ENCODE data around the gene KLC4.

KLC4 gene

GRCh38 chr6:43124481-43124880 lies 65.0 kb downstream of the KLC4 start:
- H3K9me2 ChIP-seq (ENCODE audit: low read depth, low read length) = no peaks in the 10 kb centered on the region
- H3K27me3 ChIP-seq (ENCODE audit: insufficient read depth, low read length) = peaks cover under 1% of the 10 kb centered on the region; the same call in 1 of the 2 replicates
- H3K4me1 ChIP-seq (ENCODE audit: insufficient read depth, low read length, severe bottlenecking) = no peaks in the 10 kb centered on the region
- H3K4me3 ChIP-seq (ENCODE audit: low read depth, low read length, poor library complexity, severe bottlenecking) = no peak overlapping the region
- no peak overlapping the region for H3K9ac ChIP-seq (ENCODE audit: low read length)
- H3K79me2 ChIP-seq (ENCODE audit: insufficient read depth, low read length) = no peaks in the 10 kb centered on the region
- no peak overlapping the region for H2AFZ ChIP-seq (ENCODE audit: low read length)
- no peaks in the 10 kb centered on the region for H3F3A ChIP-seq (ENCODE audit: insufficient read depth, low read length)
- H3K27ac ChIP-seq (ENCODE audit: low read depth, low read length, poor library complexity, severe bottlenecking) = no peak overlapping the region
- no peak overlapping the region for H3K4me2 ChIP-seq (ENCODE audit: low read length)
- no peaks in the 10 kb centered on the region for H4K20me1 ChIP-seq (ENCODE audit: insufficient read depth, low read length)
- H3K9me3 ChIP-seq (ENCODE audit: low read length) = no peaks in the 10 kb centered on the region
- H3K36me3 ChIP-seq (ENCODE audit: insufficient read depth, low read length) = no peaks in the 10 kb centered on the region
- TF ChIP-seq EZH2 (IDR thresholded peaks at IDR 0.05; ENCODE audit: borderline replicate concordance, low read length) (no peak), CTCF (IDR thresholded peaks at IDR 0.05; ENCODE audit: low read length) (no peak)
